H1 (cell line): ENCODE results near the gene TMEM269.

Experiments
- BACH1 ChIP-seq: IDR thresholded peaks from 2 replicates; pipeline ENCODE4 v1.6.1; 2012; ENCODE audit warnings: low read length, improper control_type of control experiment
- BCL11A ChIP-seq, 2 experiments: IDR thresholded peaks; one replicate each; pipeline ENCODE4 v1.6.1; 2011; ENCODE audit warnings: low read depth in 2 of 2, low read length in 2 of 2, mild to moderate bottlenecking in 2 of 2
- CEBPB ChIP-seq: IDR thresholded peaks from 2 replicates; pipeline ENCODE4 v1.6.1; 2012; ENCODE audit warnings: low read depth, low read length
- CTCF ChIP-seq, 3 experiments: IDR thresholded peaks; 1 replicate in 2 of 3; 2 replicates in 1 of 3; pipeline versions ENCODE4 v1.5.1 to v1.6.1; 2011; ENCODE audit warnings: low read length in 3 of 3, mild to moderate bottlenecking in 3 of 3, inconsistent platforms in 2 of 3, low read depth in 1 of 3, moderate library complexity in 1 of 3; ENCODE audit not compliant: insufficient read depth in 1 of 3; ENCODE audit errors: control extremely low read depth in 1 of 3
- MAX ChIP-seq: IDR thresholded peaks from 2 replicates; pipeline ENCODE4 v1.6.1; 2012; ENCODE audit warnings: inconsistent platforms
- POLR2A ChIP-seq, 2 experiments: IDR thresholded peaks; 1 replicate in 1 of 2; 2 replicates in 1 of 2; pipeline ENCODE4 v1.6.1; 2011; ENCODE audit warnings: low read depth in 2 of 2, low read length in 2 of 2, mild to moderate bottlenecking in 2 of 2; ENCODE audit errors: control extremely low read depth in 1 of 2
- POLR2AphosphoS5 ChIP-seq: IDR thresholded peaks from 2 replicates; pipeline ENCODE4 v1.6.1; 2011; ENCODE audit warnings: low read depth, low read length
- RFX5 ChIP-seq: IDR thresholded peaks from 2 replicates; pipeline ENCODE4 v1.6.1; 2011; ENCODE audit warnings: low read depth, low read length, improper control_type of control experiment, borderline replicate concordance
- SIN3A ChIP-seq, 2 experiments: IDR thresholded peaks in 1 of 2; conservative IDR thresholded peaks in 1 of 2; 2 replicates each; pipeline ENCODE4 v1.6.1; 2011 to 2012; ENCODE audit warnings: low read length in 2 of 2, improper control_type of control experiment in 1 of 2, low read depth in 1 of 2, mild to moderate bottlenecking in 1 of 2
- SP2 ChIP-seq: IDR thresholded peaks from 2 replicates; pipeline ENCODE4 v1.6.1; 2012; ENCODE audit warnings: mild to moderate bottlenecking, low read length, inconsistent platforms
- YY1 ChIP-seq: IDR thresholded peaks from 2 replicates; pipeline ENCODE4 v1.6.1; 2011; ENCODE audit warnings: low read depth, mild to moderate bottlenecking, low read length
- ZNF274 ChIP-seq: IDR thresholded peaks from 2 replicates; pipeline ENCODE4 v1.7.0; 2012; ENCODE audit warnings: low read length, borderline replicate concordance; ENCODE audit errors: extremely low read depth

- no peak for TF ChIP-seq CTCF (IDR thresholded peaks at IDR 0.05; ENCODE audit: control extremely low read depth in 1 of 3, insufficient read depth in 1 of 3, low read depth in 1 of 3, low read length in 3 of 3)
- no peak for TF ChIP-seq POLR2AphosphoS5
- no peak for TF ChIP-seq BCL11A (IDR thresholded peaks at IDR 0.05; ENCODE audit: low read depth in 2 of 2, low read length in 2 of 2)
- no peak for TF ChIP-seq CEBPB
- no peak for TF ChIP-seq POLR2A (IDR thresholded peaks at IDR 0.05; ENCODE audit: control extremely low read depth in 1 of 2, low read depth in 2 of 2, low read length in 2 of 2)
- TF ChIP-seq ZNF274: no peak
- no peak for TF ChIP-seq MAX
- TF ChIP-seq RFX5: no peak
- no peak for TF ChIP-seq SIN3A (conservative IDR thresholded peaks at IDR 0.05 in 1 of 2, IDR thresholded peaks at IDR 0.05 in 1 of 2; ENCODE audit: low read depth in 1 of 2, low read length in 2 of 2)
- TF ChIP-seq SP2: no peak
- no peak for TF ChIP-seq BACH1
- no peak for TF ChIP-seq YY1
Measured at GRCh38 chr1:42743317-42744147, 41.3 kb upstream of the TMEM269 start.
